ENCODE data around the gene BCKDHA. TPM values are rescaled to one million over a fixed set of nuclear protein-coding genes. Genes with fewer than 3 reads are reported as not detected.

Gene BCKDHA
- total RNA-seq, 1 experiment from 2014 or later: 196 TPM

GRCh38 chr19:41416194-41416674 is 18.6 kb downstream of the BCKDHA start:
- in situ Hi-C loops (cut with HindIII; ENCODE audit: low pct_unique_long_range_greater_than_20kb, low sequenced_read_pairs): no loop called here
- DNase-seq (ENCODE audit: low read depth): no peak

- DNase-seq (ENCODE audit: low read depth): no peak
- in situ Hi-C loops (cut with HindIII; ENCODE audit: low pct_unique_long_range_greater_than_20kb, low sequenced_read_pairs): no loop called here
Measured at GRCh38 chr19:41420101-41420880, 22.7 kb downstream of the BCKDHA start.

- in situ Hi-C loops (cut with HindIII; ENCODE audit: low pct_unique_long_range_greater_than_20kb, low sequenced_read_pairs): no loop called here
- DNase-seq (ENCODE audit: low read depth): no peak
Measured at GRCh38 chr19:41421314-41421713, 23.7 kb downstream of the BCKDHA start.

DNA sequence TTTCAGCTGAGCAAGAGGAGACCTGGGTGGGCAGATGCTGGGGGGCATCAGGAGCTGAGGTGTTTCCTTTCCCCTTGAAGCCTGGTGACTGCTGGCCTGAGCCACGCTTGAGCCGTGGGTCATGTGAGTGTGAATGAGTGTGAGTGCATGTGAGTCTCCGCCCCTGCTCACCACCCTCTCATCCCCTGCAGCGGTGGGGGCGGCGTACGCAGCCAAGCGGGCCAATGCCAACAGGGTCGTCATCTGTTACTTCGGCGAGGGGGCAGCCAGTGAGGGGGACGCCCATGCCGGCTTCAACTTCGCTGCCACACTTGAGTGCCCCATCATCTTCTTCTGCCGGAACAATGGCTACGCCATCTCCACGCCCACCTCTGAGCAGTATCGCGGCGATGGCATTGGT is 24.4 kb downstream of the BCKDHA start:
- DNase-seq (ENCODE audit: low read depth): no peak
- in situ Hi-C loops (cut with HindIII; ENCODE audit: low pct_unique_long_range_greater_than_20kb, low sequenced_read_pairs): no loop called here

DNA sequence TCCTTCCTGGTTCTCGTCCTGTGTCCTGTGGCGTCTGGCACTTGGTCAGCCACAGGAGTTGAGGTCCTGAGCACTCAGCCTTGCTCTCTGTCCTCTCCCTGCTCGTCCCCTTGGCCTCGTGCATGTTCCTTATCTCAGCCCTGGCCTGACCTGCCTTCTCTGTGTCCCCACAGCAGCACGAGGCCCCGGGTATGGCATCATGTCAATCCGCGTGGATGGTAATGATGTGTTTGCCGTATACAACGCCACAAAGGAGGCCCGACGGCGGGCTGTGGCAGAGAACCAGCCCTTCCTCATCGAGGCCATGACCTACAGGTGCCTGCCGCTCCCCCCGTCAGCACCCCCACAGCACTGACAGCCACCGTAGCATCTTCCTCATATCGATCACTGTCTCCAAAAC is 24.8 kb downstream of the BCKDHA start:
- in situ Hi-C loops (cut with HindIII; ENCODE audit: low pct_unique_long_range_greater_than_20kb, low sequenced_read_pairs): no loop called here
- no peak for DNase-seq (ENCODE audit: low read depth)

GRCh38 chr19:41422955-41423354 is 25.3 kb downstream of the BCKDHA start:
- no peak for DNase-seq (ENCODE audit: low read depth)
- in situ Hi-C loops (cut with HindIII; ENCODE audit: low pct_unique_long_range_greater_than_20kb, low sequenced_read_pairs): no loop called here

GRCh38 chr19:41424335-41425173 is 26.9 kb downstream of the BCKDHA start:
- no peak for DNase-seq (ENCODE audit: low read depth)
- in situ Hi-C loops (cut with HindIII; ENCODE audit: low pct_unique_long_range_greater_than_20kb, low sequenced_read_pairs): no loop called here

DNA sequence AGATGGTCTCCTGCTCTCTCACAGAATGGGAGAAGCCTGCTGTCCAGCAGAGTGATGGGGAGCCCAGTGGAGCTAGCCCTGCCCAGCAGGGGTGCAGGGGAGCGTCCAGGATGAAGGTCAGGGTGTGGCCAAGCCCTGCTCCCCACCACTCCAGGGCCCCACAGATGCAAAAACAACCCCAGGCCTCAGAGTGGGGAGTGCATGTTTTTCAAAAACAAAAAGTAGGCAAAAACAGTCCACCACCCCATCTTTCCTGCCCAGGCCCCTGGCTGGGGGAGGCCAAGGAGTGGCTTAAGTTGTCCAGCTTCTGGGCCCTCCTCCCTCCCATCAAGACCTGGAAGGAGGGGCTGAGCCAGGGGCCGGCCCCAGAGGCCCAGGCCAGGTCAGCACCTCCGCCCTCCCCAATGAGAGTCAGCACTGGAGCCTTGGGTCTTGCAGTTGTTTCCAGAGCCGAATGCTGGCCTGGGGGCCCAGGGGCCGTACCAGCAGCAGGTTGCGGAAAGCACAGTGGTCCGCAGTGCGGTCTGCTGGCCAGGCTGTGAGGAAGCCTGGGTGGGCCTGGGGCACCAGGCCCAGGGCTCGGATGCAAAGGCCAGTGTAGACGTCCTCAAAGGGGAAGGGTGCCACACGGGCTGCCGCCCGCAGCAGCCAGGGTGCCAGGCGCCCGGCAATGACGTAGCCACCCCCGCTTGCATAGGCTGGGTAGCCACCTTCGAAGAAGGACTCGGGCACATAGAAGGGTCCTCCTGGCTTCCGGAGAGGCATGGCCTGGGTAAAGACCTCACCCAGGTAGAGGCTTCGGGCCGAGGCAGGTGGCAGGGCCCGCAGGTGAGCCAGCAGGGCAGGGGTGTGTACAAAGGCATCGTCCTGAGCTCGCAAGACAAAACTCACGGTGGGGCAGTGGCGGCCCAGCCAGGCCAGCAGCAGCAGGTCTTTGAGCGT is 27.8 kb downstream of the BCKDHA start:
- in situ Hi-C loops (cut with HindIII; ENCODE audit: low pct_unique_long_range_greater_than_20kb, low sequenced_read_pairs): no loop called here
- DNase-seq (ENCODE audit: low read depth): no peak

- in situ Hi-C loops (cut with HindIII; ENCODE audit: low pct_unique_long_range_greater_than_20kb, low sequenced_read_pairs): no loop called here
- DNase-seq (ENCODE audit: low read depth): no peak
Measured at GRCh38 chr19:41426116-41426841, 28.7 kb downstream of the BCKDHA start.

GRCh38 chr19:41426952-41427646 is 29.5 kb downstream of the BCKDHA start, which contains the start of gene B3GNT8:
Gene B3GNT8 (minus strand): TSS chr19:41427374. CDS start chr19:41426778, 596 bp downstream.
- in situ Hi-C loops (cut with HindIII; ENCODE audit: low pct_unique_long_range_greater_than_20kb, low sequenced_read_pairs): no loop called here
- no peak for DNase-seq (ENCODE audit: low read depth)

GRCh38 chr19:41427647-41428480 is 30.2 kb downstream of the BCKDHA start:
- in situ Hi-C loops (cut with HindIII; ENCODE audit: low pct_unique_long_range_greater_than_20kb, low sequenced_read_pairs): no loop called here

GRCh38 chr19:41428481-41428859 is 30.9 kb downstream of the BCKDHA start:
- no peak for DNase-seq (ENCODE audit: low read depth)
- in situ Hi-C loops (cut with HindIII; ENCODE audit: low pct_unique_long_range_greater_than_20kb, low sequenced_read_pairs): no loop called here

More at GRCh38 chr19:41427647-41428480, 30.2 kb downstream of the BCKDHA start:
- DNase-seq (ENCODE audit: low read depth): no peak

DNA sequence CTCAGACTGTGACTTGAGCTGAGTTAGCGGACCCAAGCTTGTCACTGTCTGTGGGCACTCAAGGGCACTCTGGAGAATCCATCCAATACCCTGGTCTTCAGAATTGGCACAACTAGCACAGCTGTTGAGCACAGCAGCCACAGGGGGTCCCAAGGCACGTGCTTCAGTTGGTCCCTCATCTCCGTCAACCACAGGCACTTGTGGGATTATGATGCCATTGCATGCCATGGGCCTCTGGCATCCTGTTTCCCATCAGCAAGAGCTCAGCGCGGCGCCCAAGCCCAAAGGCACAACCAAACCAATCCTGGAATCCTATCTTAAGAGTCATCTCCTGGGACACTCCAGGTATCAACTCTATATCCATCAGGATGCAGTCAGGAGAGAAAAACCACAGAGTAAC is 33.3 kb downstream of the BCKDHA start:
- DNase-seq (ENCODE audit: low read depth): no peak
- in situ Hi-C loops (cut with HindIII; ENCODE audit: low pct_unique_long_range_greater_than_20kb, low sequenced_read_pairs): no loop called here

GRCh38 chr19:41431426-41432386 is 34.1 kb downstream of the BCKDHA start:
- in situ Hi-C loops (cut with HindIII; ENCODE audit: low pct_unique_long_range_greater_than_20kb, low sequenced_read_pairs): no loop called here
- peak; percentile 37 for DNase-seq (ENCODE audit: low read depth)

DNA sequence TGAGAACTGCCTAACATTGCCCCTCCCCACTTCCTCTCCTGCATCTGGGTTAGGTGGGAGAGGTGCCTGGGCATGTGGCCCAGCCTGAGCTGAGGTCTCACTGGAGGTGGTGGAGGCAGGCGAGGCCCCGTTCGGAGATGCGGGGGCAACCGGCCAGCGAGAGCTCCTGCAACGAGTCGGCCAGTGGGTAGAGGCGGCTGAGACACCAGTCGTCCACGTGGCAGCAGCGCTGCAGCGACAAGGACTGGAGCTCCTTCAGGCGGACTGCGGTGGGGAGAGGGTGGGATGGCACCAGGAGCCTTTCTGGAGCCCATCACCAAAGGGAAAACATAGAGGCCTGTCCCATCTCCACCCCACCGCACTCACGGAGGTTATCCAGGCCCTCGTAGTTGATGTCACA is 35.6 kb downstream of the BCKDHA start:
- in situ Hi-C loops (cut with HindIII; ENCODE audit: low pct_unique_long_range_greater_than_20kb, low sequenced_read_pairs): no loop called here
- no peak for DNase-seq (ENCODE audit: low read depth)

All from Caki2 (cell line).